ENCODE data around the gene TRAF3.

- TF ChIP-seq CTCF (IDR thresholded peaks at IDR 0.05) (no peak), CHD2 (IDR thresholded peaks at IDR 0.05; ENCODE audit: low read length, partially characterized antibody) (no peak), NFIC (IDR thresholded peaks at IDR 0.05; ENCODE audit: borderline replicate concordance) (no peak), SMC3 (IDR thresholded peaks at IDR 0.05; ENCODE audit: low read depth, low read length) (no peak), JUND (IDR thresholded peaks at IDR 0.05) (no peak)
Measured at GRCh38 chr14:102826161-102826560, 48.9 kb downstream of the TRAF3 start.

All from SK-N-SH (cell line).